ENCODE data around the gene KRT74.

Gene KRT74

DNA sequence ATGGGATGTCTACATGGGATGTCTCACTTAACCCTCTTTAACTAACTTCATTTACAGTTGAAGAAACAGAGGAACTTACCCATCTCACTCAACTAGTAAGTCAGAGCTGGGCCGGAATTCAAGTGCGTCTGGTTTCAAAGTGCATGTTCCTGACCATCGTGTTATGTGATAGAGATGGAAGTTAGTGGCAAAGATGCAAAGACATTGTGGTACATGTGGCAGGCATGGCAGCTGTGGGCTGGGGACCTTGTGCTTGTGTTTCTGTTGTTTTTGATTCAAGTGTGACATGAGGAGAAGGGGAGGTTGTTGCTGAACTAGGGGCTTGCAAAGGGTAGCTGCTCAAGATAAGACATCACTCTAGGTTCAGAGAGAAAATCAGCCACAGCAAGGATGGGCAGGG is 2.3 kb upstream of the KRT74 start:
- DNase-seq (ENCODE audit: extremely low read depth in 1 of 2, low read depth in 1 of 2) = no peak

DNA sequence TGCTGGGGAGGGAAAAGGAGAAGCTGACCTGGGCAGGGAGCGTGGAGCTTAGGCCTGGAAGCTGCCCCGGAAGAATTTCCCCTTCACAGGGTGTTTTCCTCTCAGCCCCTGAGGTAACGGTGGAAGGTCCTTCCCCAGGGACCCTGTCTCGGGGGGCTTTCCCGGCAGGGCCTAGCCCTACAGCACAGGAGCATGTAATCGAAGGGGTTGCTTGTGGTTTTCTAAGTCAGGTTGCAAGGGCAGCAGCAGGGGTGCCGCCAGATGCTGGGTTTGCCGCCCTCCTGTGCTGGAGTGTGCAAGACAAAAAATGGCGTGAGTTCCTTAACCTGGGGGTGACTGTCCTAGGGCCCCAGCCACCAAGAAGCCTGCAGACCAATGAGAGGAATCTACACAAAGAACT is 1.6 kb upstream of the KRT74 start:
- DNase-seq (ENCODE audit: extremely low read depth in 1 of 2, low read depth in 1 of 2) = no peak

DNA sequence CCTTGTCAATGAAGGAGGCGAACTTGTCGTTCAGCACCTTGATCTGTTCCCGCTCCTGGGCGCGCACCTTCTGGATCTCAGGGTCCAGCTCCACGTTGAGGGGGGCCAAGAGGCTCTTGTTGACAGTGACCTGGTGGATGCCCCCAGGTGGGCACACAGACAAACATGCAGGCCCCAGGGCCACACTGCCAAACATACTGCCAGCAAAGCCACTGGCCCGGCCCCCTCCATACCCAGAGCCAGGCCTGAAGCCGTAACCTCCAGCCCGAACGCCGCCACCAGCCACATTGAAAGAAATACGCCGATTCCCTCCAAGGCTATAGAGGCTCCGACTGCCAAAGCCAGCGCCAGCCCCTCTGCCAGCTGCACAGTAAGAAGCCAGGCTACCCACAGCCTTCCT is 337 bp downstream of the KRT74 start:
- DNase-seq (ENCODE audit: extremely low read depth in 1 of 2, low read depth in 1 of 2) = no peak

DNA sequence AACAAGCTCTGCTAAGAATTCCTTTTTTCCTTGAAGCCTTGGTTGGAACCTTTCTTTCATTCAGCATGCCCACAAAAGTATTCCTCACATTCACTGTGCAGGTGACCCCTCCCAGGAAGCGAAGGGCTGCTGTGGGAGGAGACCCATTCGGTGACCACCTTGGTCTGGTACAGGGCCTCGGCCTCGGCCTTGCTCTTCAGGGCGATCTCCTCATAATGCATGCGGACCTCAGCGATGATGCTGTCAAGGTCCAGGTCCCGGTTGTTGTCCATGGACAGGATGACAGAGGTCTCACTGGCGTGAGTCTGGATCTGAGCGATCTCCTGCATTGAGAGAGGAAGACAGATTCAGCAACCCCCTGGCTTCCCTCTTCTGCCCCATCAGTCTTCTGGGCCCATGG is 3.1 kb downstream of the KRT74 start:
- DNase-seq (ENCODE audit: extremely low read depth in 1 of 2, low read depth in 1 of 2) = no peak

DNA sequence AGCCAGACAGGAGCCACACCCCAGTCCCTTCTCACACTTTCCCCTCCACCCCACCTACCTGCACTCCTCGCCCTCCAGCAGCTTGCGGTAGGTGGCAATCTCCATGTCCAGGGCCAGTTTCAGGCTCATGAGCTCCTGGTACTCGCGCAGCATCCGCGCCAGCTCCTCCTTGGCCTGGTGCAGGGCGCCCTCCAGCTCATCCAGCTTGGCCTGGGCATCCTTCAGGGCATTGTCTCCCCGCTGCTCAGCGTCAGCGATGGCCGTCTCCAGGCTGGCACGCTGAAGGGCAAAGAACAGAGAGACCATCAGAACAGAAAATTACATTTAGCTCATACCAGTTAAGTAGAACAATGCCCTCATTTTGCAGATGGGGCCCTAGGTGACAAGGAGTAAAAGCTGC is 5.5 kb downstream of the KRT74 start:
- no peak for DNase-seq (ENCODE audit: extremely low read depth in 1 of 2, low read depth in 1 of 2)

DNA sequence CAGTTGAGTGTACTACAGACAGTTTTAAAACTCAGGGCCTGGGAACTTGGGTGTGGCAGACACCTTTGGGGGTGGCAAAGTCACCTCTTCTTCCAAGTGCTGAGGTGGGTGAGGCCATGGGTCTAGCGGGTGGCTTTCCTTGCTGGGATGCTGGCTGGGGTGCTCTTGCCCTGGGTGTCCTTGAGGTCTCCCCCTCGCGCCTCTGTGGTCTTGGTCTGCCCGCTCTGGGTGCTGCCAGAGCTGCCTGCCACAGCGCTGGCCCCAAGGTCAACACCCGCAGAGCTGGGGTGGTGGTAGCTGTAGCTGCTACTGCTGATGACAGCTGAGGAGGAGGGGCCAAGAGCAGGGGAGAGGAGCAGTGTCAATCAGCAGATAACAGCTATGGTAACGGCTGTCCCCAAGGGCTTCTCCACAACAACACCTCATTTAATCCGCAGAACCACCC is 6.8 kb downstream of the KRT74 start:
- DNase-seq (ENCODE audit: extremely low read depth in 1 of 2, low read depth in 1 of 2) = peak; percentile 3 to 13

DNA sequence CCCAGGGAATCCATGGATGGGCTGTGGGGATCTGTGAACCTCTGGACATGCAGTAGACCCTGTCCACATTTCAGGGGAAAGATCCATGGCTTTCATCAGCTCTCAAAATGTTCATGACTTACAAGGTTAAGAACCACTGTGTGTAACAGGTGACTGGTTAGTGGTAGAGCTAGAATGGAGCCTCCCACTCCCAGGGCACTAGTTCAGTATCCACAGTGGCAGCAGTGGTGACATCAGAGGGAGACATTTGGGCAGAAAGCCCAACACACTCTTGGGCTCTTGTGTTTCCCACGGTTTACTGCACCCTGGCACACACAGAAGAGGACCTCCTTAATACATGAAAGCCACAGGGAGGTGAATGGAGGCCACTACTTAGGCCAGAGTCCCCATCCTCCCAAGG is 9.1 kb downstream of the KRT74 start:
- no peak for DNase-seq (ENCODE audit: extremely low read depth in 1 of 2, low read depth in 1 of 2)

DNA sequence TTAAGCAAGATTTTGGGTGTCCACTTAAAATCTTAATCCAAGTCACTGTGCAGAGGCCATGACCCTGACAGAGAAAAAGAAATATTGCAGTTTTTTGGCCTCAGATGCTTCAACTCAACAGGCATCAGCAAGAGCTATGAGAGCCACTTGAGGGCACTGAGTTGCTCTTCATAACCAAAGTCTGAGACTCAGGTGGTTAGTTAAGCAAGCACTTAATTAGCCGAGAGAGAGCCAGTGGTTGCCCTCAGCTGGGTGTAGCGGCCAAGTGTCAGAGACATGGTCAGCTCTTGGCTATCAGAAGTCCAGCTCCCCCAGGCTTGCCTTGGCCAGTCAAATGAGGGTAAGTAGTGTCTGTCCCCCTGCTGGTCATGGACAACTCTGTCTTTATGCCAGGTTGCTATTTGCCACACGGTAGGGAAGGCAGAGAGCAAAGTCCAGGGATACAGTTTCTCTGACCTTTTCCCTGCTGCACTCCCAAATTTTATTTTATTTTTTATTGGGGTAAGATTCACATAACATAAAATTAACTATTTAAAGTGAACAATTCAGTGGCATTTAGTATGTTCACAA is 11.7 kb downstream of the KRT74 start:
- DNase-seq (ENCODE audit: extremely low read depth in 1 of 2, low read depth in 1 of 2) = no peak

DNA sequence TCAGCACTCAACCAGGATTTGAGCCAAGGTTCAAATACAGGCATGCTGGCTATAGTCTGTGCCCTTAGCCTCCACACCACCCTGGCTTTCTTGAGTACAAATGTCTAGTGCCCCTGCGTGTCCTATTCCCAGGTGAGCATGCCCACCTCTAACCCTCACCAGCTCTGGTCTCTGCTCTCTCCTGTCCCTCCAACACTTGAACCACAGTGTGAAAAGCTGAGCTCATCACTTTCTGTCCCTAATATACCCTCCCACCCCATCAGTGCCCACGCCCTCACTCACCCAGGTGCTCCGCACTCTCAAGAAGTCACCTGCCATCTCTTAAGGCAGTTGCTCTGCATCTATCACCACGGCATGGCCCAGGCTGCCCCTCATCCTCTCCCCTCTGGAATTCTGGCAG is 13.7 kb downstream of the KRT74 start:
- no peak for DNase-seq (ENCODE audit: extremely low read depth in 1 of 2, low read depth in 1 of 2)

DNA sequence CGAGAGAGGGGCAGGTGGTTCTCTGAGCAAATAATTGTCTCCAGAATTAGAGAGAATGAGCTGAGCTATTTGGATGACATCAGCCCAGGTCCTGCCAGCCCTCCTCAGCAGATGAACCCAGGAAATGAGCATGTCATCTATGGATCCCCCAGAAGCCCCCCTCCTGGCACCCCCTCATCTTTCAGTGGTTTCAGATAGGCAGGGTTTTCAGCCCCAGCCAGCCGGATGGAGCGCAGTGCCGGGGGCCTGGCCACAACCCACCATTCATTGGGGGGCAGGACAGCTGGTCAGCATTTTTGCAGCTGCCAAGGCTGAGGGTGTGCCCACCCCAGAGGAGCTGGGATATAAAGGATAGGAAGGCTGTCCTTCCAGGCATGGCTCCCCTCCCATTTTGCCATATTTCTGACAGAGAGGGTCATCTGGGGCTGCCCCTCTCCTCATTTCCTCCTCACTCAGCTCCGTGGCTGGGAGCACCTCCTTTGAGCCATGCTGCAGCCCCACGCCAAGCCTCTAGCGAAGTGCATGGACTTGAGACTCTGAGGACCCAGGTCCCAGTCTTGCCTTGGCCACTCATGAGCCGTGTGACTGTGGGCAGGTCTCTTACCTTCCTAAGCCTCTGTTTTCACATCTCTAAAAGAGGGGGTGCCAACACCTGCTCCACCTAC is 14.7 kb downstream of the KRT74 start:
- DNase-seq (ENCODE audit: extremely low read depth in 1 of 2, low read depth in 1 of 2) = no peak

DNA sequence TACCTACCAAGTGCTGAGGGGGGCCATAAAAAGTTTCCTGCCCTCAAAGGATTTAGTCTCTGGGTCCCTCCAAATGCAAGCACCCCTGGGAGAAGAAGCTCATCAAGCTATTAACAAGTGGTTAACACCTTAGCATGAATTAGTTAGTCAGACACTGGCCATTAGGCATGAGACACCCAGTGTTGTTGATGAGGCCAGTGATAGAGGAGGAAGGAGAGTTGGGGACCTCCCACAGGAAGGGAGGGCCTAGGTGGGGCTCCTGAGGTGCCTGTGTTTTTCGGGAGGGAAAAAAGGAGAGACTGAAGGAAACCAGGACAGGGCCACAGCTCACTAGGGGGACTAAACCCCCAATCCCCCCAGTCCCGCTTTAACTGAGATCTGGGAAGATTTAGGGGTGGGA is 16.2 kb downstream of the KRT74 start:
- DNase-seq (ENCODE audit: extremely low read depth in 1 of 2, low read depth in 1 of 2) = no peak

DNA sequence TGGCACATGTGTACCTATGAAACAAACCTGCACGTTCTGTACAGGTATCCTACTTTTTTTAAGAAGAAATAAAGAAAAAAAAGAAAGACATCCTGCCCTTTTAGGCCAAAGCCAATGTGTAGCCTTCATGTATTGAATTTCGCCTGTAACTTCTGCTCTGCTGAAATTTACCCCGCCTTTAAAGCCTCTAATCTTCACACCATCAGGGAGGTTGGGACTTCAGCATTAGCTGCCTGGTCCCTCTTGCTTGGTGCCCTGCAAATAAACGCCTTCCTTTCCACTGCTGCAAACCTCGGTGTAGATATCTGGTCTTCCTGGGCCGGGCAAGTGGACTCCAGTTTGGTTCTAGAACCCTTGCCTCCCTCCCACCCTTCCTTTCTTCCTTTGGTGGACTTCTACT is 18.1 kb downstream of the KRT74 start:
- no peak for DNase-seq (ENCODE audit: extremely low read depth in 1 of 2, low read depth in 1 of 2)

DNA sequence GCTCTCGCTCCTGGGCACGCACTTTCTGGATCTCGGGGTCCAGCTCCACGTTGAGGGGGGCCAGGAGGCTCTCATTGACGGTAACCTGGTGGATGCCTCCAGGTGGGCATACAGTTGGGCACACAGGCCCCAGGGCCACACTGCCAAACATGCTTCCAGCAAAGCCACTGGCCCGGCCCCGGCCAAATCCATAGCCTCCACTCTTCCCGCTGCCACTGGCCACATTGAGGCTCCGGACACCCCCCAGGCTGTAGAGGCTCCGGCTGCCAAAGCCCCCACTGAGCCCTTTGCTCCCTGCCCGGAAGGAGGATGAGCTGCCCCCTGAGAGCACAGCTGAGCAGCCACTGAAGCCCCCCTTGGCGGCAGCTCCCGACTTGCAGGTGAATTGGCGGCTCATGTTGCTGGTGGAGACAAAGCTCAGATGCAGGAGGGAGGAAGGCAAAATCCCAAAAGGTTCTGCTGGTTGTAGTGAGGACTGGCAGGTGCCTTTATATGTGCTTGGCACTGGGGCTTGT is 20.9 kb downstream of the KRT74 start, which contains the start of gene KRT71:
TSS of gene KRT71 (minus strand) at position 465 of the 515 bp plus-strand sequence. CDS start at position 397, 68 bp downstream.
- DNase-seq (ENCODE audit: extremely low read depth in 1 of 2, low read depth in 1 of 2) = no peak

DNA sequence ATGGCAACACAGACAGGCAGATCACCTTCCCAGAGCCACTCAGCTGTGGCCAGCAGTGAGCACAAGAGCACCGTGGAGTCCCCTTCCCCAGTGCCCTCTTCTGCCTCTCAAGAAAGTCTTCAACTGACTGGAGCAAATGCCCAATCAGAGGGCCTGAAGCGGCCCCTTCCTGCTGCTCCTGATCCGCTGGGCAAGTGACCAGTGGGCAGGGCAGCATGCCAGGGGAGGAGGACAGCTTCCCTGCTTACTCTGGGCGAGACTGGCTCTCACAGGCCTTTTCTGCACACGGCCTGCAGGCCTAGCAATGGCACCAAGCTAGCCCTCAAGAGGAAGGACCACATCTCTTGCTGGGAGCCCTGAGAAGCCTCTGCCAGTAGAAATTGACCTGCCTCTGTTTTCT is 21.6 kb downstream of the KRT74 start:
- DNase-seq (ENCODE audit: extremely low read depth in 1 of 2, low read depth in 1 of 2) = no peak

DNA sequence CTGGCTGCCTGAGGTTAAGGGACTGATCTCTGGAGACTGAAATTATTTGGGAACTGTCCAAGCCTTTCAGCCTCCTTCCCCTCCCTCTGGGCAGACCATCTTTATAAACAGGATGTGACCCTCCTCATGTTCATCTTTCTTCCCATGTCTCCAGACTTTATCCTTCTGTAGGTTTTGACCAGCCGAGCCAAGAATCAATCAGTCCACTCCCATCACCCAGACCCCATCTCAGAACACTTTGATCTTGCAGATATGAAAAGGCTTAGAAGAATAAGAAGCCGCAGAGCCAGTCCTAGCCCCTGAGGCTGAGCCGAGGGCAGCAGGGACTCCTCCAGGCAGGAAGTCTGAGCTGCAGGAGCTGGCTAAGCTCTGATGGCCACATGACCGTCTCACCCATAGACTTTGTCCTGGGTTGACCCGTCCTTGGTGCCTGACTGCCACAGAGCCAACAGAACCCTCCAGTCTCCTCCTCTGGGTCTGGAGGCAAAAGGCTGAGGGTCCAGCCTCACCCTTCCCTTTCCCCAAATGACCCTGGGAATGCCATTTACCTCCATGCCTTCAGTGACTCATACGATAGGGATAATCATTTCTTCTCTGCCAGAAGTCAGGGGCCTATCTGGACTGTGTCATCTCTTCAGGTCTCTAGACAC is 22.3 kb downstream of the KRT74 start:
- no peak for DNase-seq (ENCODE audit: extremely low read depth in 1 of 2, low read depth in 1 of 2)

DNA sequence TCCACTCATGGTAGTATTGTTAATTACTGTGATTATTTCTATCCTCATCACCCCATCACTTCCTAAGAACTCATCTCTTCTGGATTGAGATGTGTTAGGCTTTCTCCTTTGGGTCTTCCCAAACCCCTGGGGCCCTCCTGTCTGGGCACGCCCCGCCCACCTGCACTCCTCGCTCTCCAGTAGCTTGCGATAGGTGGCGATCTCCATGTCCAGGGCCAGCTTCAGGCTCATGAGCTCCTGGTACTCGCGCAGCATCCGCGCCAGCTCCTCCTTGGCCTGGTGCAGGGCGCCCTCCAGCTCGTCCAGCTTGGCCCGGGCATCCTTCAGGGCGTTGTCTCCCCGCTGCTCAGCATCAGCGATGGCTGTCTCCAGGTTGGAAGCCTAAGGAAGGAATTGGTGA is 27.5 kb downstream of the KRT74 start:
- no peak for DNase-seq (ENCODE audit: extremely low read depth in 1 of 2, low read depth in 1 of 2)

DNA sequence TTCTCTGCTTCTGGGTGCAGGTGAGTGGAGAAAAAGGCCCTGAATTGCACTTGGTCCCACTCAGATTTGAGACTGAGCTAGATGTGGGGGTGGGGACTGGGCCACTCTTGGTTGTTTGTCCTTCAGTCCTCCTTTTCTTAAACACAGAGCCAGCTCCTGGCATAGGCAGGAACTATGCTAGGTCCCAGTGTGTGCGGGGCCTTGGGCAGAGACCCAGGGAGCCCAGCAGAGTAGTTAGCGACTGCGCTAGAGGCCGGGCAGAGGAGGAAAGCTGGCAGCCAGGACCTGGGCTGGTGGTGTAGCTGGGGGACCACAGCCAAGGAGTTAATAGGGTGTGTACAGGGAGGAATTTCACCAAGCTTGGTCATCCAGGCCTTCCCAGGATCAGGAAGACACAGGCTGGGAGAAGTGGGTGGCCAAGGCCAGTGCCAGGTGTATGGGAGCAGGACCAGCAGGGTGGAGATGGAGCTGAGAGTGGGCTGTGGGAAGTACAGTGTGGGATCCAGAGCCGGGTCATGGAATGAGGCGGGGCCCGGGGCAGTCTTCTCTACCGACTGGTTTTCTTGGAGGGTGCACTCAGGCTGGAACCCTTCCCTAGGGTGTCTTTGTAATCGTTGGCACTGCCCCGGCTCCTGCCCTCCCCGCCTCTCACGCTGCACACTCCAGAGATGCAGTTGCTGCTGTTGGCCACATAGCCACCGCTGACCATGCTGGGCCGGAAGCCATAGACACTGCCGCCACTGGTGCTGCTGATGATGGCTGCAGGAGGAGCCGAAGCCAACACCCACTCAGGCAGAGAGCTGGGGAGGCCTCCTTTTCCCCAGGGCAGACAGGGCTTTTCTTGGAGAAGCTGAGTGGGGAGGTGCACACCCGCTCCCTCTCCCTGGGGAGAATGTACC is 29.4 kb downstream of the KRT74 start:
- DNase-seq (ENCODE audit: extremely low read depth in 1 of 2, low read depth in 1 of 2) = no peak

DNA sequence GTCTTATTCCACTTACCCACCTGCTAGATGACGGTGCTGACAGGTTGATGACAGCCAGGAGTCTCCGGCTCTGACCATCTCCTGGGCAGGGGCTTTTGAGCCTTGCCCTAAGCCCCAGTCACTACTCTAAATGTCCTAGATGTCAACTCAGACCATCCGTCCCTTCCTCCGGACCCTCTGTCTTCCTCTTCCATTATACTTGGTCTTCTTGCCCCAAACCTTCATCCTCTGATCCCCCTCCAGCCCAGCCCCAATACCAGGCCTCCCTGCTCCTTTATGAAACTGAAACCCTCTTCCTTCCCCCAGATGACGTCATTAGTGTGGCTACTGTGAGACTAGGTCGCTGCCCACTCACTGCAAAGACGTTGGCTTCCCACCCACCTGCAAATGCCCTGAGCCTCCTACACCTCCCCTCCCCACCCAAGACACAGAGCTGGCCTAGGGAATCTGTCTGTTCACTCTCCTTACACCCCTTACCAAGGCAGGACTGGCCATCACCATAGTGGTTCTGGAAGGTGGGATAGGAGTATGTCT is 30.8 kb downstream of the KRT74 start:
- no peak for DNase-seq (ENCODE audit: extremely low read depth in 1 of 2, low read depth in 1 of 2)

DNA sequence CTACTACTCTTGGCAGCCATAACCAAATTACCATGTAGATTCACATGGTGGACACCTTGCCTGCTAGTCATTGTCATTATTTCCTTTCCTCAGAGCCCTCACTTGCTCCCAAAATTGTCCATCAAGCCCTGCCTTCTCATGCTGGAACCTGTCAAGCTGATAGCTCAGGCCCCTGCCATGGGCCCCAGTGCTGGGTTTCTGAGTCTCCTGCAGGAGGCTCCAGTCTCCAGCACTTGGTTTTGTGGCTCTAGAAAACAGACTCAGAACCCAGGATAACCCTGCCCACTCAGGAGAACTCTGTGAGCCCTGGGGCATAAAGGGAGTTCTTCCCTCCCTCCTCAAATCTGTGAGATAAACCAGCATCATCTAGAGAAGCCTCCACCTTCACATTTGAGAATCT is 31.5 kb downstream of the KRT74 start:
- DNase-seq (ENCODE audit: extremely low read depth in 1 of 2, low read depth in 1 of 2) = no peak

DNA sequence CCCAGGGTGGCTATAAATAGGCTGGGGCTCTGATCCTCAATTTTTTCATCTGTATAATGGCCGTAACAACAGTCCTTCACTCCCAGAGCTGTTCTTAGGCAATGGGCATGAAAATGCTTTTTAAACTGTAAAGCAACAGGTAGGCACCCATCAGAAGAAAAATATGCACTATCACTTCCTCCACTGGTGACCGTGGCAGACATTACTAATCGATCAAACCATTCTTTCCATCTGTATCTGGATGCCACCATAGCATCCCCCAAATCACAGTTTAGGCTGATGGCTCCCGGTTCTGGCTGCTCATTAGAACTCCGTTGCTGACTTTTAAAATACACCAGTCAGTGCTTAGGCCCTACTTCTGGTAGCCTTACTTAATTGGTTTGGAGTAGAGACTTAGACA is 31.9 kb downstream of the KRT74 start:
- no peak for DNase-seq (ENCODE audit: extremely low read depth in 1 of 2, low read depth in 1 of 2)

DNA sequence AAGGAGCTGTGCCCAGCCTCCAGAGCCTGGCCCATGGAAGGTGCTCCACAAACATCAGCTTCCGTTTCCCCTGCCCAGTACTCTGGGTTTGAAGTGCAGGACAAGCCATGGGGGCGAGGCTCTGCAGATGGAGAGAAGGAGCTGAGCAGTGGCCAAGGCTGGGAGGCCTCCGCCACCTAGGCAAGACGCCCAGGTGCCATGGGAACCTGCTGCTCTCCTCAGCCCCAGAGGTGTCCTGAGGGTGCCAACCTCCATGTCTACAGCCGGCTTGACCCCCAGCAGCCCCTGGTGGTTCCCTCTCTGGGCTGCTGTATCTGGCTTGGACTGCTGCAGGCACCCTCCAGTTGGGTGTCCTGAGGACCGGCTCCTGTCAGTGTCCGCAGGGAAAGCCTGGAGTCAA is 33.1 kb downstream of the KRT74 start:
- DNase-seq (ENCODE audit: extremely low read depth in 1 of 2, low read depth in 1 of 2) = no peak
